Small intestine (tissue), 7 donors: ENCODE results near the gene BLNK. TPM values are rescaled to one million over a fixed set of nuclear protein-coding genes. Genes with fewer than 3 reads are reported as not detected.

Experiments
- DNase-seq, 2 donors: peaks; one replicate each; pipeline versions ENCODE4 v3.0.0 to v3.0.0-alpha.2; 2013
- FAIRE-seq: peaks from 2 replicates; lab custom pipeline; 2012; peaks lifted over from hg19 to GRCh38; lab: Jason Lieb, UNC
- H3K27ac ChIP-seq, 3 donors: one replicate each; pipeline ENCODE4 v1.5.1; 2013; ENCODE audit warnings: low read length in 2 of 3, mild to moderate bottlenecking in 2 of 3, control low read depth in 1 of 3, inconsistent platforms in 1 of 3, low read depth in 1 of 3, moderate library complexity in 1 of 3
- H3K27me3 ChIP-seq, 3 donors: one replicate each; pipeline ENCODE4 v1.6.1; 2013; ENCODE audit warnings: low read length in 3 of 3, inconsistent platforms in 1 of 3; ENCODE audit not compliant: control insufficient read depth in 3 of 3, insufficient read depth in 3 of 3
- H3K36me3 ChIP-seq, 3 donors: one replicate each; pipeline ENCODE4 v1.6.1; 2013; ENCODE audit warnings: low read length in 3 of 3, inconsistent platforms in 1 of 3, low read depth in 1 of 3, mild to moderate bottlenecking in 1 of 3, moderate library complexity in 1 of 3; ENCODE audit not compliant: control insufficient read depth in 3 of 3, insufficient read depth in 2 of 3
- H3K4me1 ChIP-seq, 3 donors: one replicate each; pipeline ENCODE4 v1.6.1; 2013; ENCODE audit warnings: low read length in 2 of 3, inconsistent platforms in 1 of 3, low read depth in 1 of 3, mild to moderate bottlenecking in 1 of 3, moderate library complexity in 1 of 3; ENCODE audit not compliant: control insufficient read depth in 3 of 3, insufficient read depth in 2 of 3
- H3K4me3 ChIP-seq, 3 donors: one replicate each; pipeline ENCODE4 v1.5.1; 2013; ENCODE audit warnings: low read length in 3 of 3, control low read depth in 1 of 3, inconsistent platforms in 1 of 3, low read depth in 1 of 3, mild to moderate bottlenecking in 1 of 3, moderate library complexity in 1 of 3
- H3K9me3 ChIP-seq, 2 donors: one replicate each; pipeline ENCODE4 v1.6.1; 2013; ENCODE audit warnings: low read depth in 1 of 2, low read length in 1 of 2; ENCODE audit not compliant: control insufficient read depth in 2 of 2, insufficient read depth in 1 of 2
- WGBS, 3 donors: extraction: QIAGEN DNeasy Blood & Tissue Kit; methylation state at CpG; one replicate each; pipeline ENCODE4 v1.1.7; 2013; 5-methylcytosine and 5-hydroxymethylcytosine counted together
- polyA plus RNA-seq, 4 donors: library from polyadenylated mRNA; stranded (reverse) in 3 of 4; unstranded in 1 of 4; fragments of 200-250 nt in 3 of 4; fragments of 120-200 nt in 1 of 4; gene quantifications; one replicate each; pipeline versions ENCODE4 v1.2.1 to v1.2.3, GENCODE V29; 2013
- donor health status: healthy with polysubstance abuse.
- donor health status: control.
- donor health status: control.
- donor health status: Bipolar disorder and iron deficiency.
- donor health status: healthy.

Gene BLNK
- polyA plus RNA-seq, 4 donors = 26.7 to 69.3 (median 41.7) TPM

DNA sequence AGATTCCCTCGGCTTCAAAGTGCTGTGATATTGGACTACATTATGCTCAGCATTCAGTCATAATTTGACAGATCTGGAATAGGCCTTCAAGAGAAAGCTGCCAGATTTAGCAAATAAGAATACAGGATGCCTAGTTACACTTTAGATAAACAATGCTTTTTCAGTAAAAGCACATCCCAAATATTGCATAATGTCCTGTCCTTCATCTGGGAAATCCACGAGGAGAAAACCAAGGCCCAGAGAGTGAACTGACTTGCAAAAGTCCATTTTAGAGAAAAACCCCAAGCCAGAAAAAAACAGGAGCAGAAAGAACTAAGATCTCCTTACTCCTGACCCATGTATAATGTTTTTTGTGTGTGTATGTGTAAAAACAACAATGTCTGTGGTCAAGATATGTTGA is 12.0 kb upstream of the BLNK start:
- DNase-seq (no peak), FAIRE-seq (no peak)
- Histone ChIP-seq H3K36me3 (no peaks in the 10 kb centered on the region), H3K27me3 (no peaks in the 10 kb centered on the region), H3K4me1 (peaks cover 0 to 21% (median 7%) of the 10 kb centered on the region in 3 donors), H3K9me3 (no peaks in the 10 kb centered on the region), H3K4me3 (no peak overlapping the region), H3K27ac (no peak overlapping the region)
- 66 to 79% (median 69%) methylated on average over 2 of the region's 2 CpGs for WGBS, 3 donors

- Histone ChIP-seq H3K36me3 (no peaks in the 10 kb centered on the region), H3K27ac (no peak overlapping the region)
These were observed 10.2 kb upstream of the BLNK start for GRCh38 chr10:96281444-96282029.

DNA sequence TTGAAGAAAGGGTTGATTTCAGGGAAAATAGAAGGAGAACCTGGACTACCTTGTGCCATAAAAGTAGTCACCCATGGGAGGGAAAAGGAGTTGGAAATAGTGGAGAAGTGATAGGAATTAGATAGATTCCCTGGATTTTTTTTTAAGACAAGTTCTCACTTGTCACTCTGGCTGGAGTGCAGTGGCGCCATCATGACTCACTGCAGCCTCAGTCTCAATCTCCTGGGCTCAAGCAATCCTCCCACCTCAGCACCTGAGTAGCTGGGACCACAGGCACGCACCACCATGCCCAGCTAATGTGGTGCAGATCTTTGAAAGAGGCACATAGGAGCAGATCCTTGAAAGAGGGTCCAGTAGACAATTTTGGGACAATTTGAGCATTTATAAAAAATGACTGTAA is 9.5 kb upstream of the BLNK start:
- H3K27me3 ChIP-seq = no peaks in the 10 kb centered on the region
- H3K4me3 ChIP-seq = no peak overlapping the region
- DNase-seq = no peak
- H3K9me3 ChIP-seq = no peaks in the 10 kb centered on the region
- 75 to 89% (median 84%) methylated on average over 2 of the region's 2 CpGs for WGBS, 3 donors
- no peaks in the 10 kb centered on the region for H3K36me3 ChIP-seq
- H3K27ac ChIP-seq = no peak overlapping the region
- no peak for FAIRE-seq
- peaks cover 0 to 14% (median 7%) of the 10 kb centered on the region in 3 donors for H3K4me1 ChIP-seq

More at GRCh38 chr10:96281444-96282029, 10.2 kb upstream of the BLNK start:
- WGBS, 3 donors = 41 to 71% (median 53%) methylated on average over 3 of the region's 3 CpGs
- H3K4me3 ChIP-seq = no peak overlapping the region
- FAIRE-seq (no peak), DNase-seq (peak; percentile 31 to 59)
- H3K27me3 ChIP-seq = no peaks in the 10 kb centered on the region
- no peaks in the 10 kb centered on the region for H3K9me3 ChIP-seq
- peaks cover 0 to 9% (median 7%) of the 10 kb centered on the region in 3 donors for H3K4me1 ChIP-seq

DNA sequence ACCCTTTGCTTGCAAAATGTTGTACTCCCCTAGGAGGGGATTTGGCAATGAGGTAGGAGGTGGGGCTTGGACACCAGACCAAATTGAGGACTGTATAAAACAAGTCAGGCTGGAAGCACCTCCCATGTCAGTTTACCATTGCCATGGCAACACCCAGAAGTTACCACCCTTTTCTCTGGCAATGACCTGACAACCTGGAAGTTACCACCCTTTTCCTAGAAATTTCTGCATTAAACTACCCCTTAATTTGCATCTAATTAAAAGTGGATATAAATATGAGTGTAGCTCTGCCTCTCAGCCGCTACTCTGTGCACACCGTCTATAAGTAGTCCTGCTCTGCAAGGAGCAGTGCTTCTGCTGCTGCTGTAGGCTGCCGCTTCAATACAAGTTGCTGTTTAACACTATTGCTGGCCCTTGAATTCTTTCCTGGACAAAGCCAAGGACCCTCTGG is 7.8 kb upstream of the BLNK start:
- WGBS, 3 donors = 91 to 96% (median 95%) methylated on average over 3 of the region's 3 CpGs
- FAIRE-seq (no peak), DNase-seq (no peak)
- Histone ChIP-seq H3K4me1 (peaks cover 0 to 8% (median 0%) of the 10 kb centered on the region in 3 donors), H3K27ac (no peak overlapping the region), H3K27me3 (no peaks in the 10 kb centered on the region), H3K36me3 (no peaks in the 10 kb centered on the region), H3K9me3 (no peaks in the 10 kb centered on the region), H3K4me3 (no peak overlapping the region)

DNA sequence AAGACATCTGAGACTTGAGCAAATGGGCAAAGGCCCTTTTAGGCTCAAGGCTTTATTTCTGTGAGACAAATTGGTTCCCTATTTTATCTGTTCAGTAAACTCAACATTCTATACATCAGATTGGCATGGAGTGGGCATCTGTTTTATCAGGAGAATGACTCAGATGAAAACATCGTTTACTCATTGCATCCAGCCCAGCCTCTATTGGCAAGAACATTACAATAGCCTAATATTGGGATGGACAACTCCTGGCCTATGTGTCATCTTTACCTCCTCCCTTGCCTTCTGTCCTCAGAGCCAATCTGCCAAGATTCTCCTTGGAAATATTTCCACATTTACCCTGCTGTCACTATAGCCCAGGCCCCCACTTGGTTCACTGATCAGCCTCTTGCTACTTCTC is 5.5 kb upstream of the BLNK start:
- no peaks in the 10 kb centered on the region for H3K9me3 ChIP-seq
- no peaks in the 10 kb centered on the region for H3K27me3 ChIP-seq
- no peak for DNase-seq
- peaks cover 0 to 25% (median 0%) of the 10 kb centered on the region in 3 donors for H3K4me1 ChIP-seq
- WGBS, 3 donors = 6 to 64% (median 45%) methylated on average over 1 of the region's 1 CpG
- no peak overlapping the region for H3K4me3 ChIP-seq
- no peaks in the 10 kb centered on the region for H3K36me3 ChIP-seq
- no peak for FAIRE-seq
- no peak overlapping the region for H3K27ac ChIP-seq

DNA sequence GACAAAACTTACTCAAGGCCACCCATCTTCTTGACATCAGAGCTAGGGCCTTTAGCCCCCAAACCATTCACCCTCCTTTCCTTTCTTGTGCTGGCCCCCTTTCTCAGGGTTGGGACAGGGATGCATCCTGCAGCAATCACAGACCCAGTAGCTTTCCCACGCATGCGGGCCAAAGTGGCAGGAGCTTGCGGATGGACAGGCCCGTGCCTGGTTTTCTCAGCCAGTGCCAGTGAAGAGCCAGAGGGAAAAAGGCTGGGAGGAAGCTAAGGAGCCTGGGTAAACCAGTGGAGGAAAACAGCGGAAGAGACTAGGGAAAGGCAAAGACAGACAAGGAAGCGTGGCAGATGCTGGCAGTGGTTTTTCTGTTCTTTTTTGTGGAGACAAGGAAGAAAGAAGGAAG is 5.1 kb upstream of the BLNK start:
- peaks cover 0 to 27% (median 0%) of the 10 kb centered on the region in 3 donors for H3K4me1 ChIP-seq
- H3K27ac ChIP-seq = no peak overlapping the region
- no peak overlapping the region for H3K4me3 ChIP-seq
- no peaks in the 10 kb centered on the region for H3K36me3 ChIP-seq
- WGBS, 3 donors = 89 to 96% (median 95%) methylated on average over 6 of the region's 6 CpGs
- H3K27me3 ChIP-seq = no peaks in the 10 kb centered on the region
- no peak for DNase-seq
- H3K9me3 ChIP-seq = no peaks in the 10 kb centered on the region
- FAIRE-seq = no peak

DNA sequence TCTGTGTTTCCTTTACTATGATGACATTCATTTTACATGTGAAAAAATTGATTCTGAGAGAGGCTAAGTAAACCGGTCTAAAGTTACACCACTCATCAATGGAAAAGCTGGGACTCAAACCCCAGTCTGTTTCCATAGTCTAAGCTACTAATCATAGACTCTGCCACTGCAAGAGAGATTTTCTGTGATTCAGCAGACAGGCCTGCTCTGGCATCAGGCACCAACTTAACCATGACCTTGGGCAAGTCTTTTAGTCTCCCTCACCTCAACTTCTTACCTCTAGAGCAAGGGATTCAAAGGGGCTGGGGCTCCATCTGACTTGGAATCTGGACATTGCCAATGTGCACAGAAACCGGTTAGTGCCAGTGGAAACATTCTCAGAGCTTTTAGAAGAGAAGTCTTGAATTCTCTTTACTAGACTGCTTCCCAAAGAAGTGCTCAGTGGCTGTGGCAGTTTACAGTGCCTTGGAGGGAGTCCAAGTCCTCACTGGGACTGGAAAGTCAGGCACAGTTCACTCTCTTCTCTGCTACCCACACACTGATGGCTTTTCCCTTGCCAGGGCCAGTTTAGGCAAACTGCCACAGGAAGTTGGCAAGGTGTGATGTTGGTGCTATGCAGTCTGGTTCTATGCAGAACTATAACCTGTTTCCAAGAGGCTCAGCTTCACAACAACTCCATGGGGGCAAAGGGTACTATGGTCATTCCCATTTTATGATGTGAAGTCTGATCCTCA is 4.5 kb upstream of the BLNK start:
- DNase-seq (peak in 1 of 2 donors; percentile 48), FAIRE-seq (no peak)
- no peaks in the 10 kb centered on the region for H3K9me3 ChIP-seq
- H3K36me3 ChIP-seq = no peaks in the 10 kb centered on the region
- H3K4me3 ChIP-seq = no peak overlapping the region
- 61 to 81% (median 66%) methylated on average over 2 of the region's 2 CpGs for WGBS, 3 donors
- H3K4me1 ChIP-seq = peaks cover 0 to 27% (median 2%) of the 10 kb centered on the region in 3 donors
- H3K27me3 ChIP-seq = no peaks in the 10 kb centered on the region
- no peak overlapping the region for H3K27ac ChIP-seq

DNA sequence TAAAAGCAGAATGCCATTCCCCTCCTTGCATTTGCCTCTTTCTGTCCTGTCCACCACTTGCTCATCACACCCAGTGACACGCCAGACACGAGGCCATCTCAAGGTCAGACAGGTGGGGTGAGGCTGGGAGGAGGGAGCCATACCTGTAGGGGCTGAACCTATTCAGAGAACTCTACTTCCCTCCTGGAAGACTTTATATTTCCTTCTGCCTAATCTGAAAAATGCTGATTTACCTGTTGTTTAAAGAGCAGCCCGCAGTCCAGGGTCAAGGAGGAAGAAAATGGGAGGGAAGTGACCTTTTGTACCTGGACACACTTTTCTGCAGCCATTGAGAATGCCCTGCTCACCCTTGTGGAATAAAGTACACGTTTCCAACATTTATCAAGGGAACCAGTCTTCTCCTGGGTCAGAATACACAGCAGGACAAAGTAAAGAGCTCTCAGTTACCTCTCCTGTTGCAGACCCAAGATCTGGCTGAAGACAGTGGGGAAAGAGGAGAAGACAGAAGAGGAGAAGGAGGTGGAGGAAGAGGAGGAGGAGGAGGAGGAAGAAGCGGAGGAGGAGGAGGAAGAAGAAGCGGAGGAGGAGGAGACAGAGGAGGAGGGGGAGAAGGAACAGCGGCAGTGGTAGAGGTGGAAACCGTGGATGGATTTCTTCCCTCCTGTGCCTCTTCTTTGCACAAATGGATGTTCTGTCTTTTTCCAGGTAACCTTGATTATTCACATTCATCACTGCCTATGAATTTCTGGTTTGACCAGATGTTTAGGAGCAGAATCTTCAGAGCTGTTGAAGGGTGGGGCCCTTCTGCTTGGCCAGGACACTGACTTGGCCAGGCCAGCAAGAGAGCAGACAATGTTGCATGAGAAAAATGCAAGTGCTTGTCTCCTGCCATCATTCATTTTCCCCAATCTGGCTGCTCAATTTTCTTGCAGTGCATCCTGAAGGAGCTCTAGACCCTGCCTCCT is 1.2 kb upstream of the BLNK start:
- WGBS, 3 donors = 42 to 60% (median 57%) methylated on average over 8 of the region's 8 CpGs
- Histone ChIP-seq H3K27me3 (no peaks in the 10 kb centered on the region), H3K27ac (peak overlapping the region; percentile 82 to 93 (median 83)), H3K4me1 (peaks cover 2 to 44% (median 2%) of the 10 kb centered on the region in 3 donors), H3K36me3 (no peaks in the 10 kb centered on the region), H3K4me3 (peak overlapping the region in 1 of 3 donors; percentile 13), H3K9me3 (no peaks in the 10 kb centered on the region)
- DNase-seq (peak; percentile 43 to 73), FAIRE-seq (no peak)
